ENCODE measurements around the gene TMEM11.

DNA sequence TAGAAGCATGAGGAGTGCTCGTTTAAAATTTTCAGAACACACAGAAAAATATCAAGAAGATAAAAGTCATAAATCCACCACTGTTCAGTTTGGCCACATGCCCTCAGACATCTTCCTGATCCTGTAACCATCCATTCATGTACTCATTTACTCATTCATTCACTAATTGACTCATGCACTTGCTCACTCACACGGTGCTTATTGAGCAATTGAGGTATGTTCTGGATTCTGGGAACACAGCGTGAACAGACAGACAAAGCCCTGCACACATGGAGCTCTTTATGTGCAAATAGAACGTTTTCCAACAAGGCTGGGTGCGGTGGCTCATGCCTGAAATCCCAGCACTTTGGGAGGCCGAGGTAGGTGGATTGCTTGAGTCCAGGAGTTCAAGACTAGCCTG lies 49.4 kb upstream of the TMEM11 start:
- TF ChIP-seq EZH2 (IDR thresholded peaks at IDR 0.05; ENCODE audit: insufficient read depth, poor library complexity, severe bottlenecking) (no peak), EZH2phosphoT487 (IDR thresholded peaks at IDR 0.05; ENCODE audit: insufficient read depth, low read depth) (no peak)

Measured in GM23248 (cell line).